HG03108 (cell line): ENCODE data around the gene MMS22L.
A peak's percentile ranks its signal among the peaks of the same experiment; 100 is the strongest.
"Not testable (repeated sequence)": the region's sequence is repeated elsewhere in the genome, so short reads cannot be mapped to it uniquely, and the experiment has no call there.

Experiments
- ATAC-seq: cut with Tn5 transposase; IDR thresholded peaks from one replicate; pipeline ENCODE4 v1.9.1; 2021; ENCODE audit warnings: moderate library complexity; ENCODE audit not compliant: unreplicated experiment

Gene MMS22L

GRCh38 chr6:97231911-97232310 lies 51.1 kb downstream of the MMS22L start:
- ATAC-seq, result no peak

- no peak for ATAC-seq
Observed at GRCh38 chr6:97222903-97223302, 60.1 kb downstream of the MMS22L start.

GRCh38 chr6:97218912-97219311 lies 64.1 kb downstream of the MMS22L start:
- ATAC-seq, result no peak

GRCh38 chr6:97215157-97215769 lies 67.8 kb downstream of the MMS22L start:
- ATAC-seq, result no peak

DNA sequence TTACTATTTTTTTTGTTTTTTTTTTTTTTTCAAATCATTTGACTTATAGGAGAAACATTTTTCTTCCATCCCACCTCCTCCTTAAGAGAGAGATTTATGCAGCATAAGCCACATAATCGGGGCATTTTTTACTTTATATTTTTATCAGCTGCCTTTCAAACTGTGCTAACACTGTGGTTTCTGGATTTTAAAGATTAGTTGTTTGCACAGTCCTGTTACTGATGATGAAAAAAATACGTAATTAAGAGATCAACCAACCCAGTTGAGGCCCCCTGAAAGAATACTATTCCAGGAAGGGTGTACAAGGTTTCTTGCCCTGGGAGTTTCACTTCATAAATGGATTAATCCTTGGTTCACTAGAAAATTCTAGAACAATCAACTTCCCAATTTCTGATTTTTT lies 68.3 kb downstream of the MMS22L start:
- no peak for ATAC-seq

- ATAC-seq, result no peak
Observed at GRCh38 chr6:97207383-97207782, 75.6 kb downstream of the MMS22L start.

- ATAC-seq, result no peak
Observed at GRCh38 chr6:97205966-97206365, 77.0 kb downstream of the MMS22L start.

DNA sequence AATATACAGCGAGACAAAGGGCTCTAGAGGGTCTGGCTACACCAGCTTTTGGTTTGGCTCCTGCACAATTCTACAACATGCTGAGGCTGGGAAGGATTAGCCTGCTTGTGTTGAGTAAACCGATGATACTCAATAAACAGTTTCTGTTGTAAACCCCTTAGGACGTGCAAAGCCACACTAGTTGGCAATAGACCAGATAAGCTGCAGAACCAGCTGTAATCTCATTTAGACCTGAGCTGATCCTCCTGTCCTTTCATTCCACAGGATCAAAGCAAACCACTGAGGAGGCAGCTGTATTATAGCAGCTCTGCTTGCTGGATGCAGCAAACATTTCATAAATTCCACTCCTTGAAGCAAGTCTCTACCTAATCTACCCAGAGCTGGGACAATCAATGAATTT lies 79.7 kb downstream of the MMS22L start:
- no peak for ATAC-seq

- no peak for ATAC-seq
Observed at GRCh38 chr6:97198046-97198565, 84.9 kb downstream of the MMS22L start.

- no peak for ATAC-seq
Observed at GRCh38 chr6:97195117-97195516, 87.9 kb downstream of the MMS22L start.

- no peak for ATAC-seq
Observed at GRCh38 chr6:97189767-97190166, 93.2 kb downstream of the MMS22L start.

GRCh38 chr6:97187951-97188350 lies 95.1 kb downstream of the MMS22L start:
- ATAC-seq, result no peak

DNA sequence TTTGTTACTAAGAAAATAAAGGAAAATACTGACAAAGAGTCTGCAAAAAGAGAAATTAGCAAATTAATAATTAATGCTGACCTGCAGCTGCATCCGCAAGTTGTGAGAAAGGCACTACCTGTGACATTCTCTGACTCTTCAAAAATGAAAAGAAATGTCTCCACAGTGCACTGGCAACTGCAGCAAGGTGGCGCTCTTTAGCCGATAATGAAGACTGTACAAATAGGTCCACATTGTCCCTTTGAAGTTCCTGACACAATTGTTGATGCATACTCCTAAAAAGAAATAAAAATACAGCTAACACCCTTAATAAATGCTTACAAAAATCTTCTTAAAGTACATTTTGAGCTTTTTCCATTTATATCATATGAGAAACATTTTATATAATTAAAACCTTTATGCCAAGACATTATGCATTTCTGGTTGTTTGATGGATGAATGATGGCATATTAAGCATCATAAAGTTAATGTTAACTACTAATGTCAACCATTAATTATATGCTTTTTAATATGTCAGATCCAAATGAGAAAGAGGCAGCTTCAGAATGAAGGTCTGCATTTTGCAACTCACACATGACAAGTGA lies 96.5 kb downstream of the MMS22L start:
- peak; percentile 90 for ATAC-seq

- ATAC-seq, result no peak
Observed at GRCh38 chr6:97177905-97178304, 105.1 kb downstream of the MMS22L start.

- no peak for ATAC-seq
Observed at GRCh38 chr6:97176468-97176867, 106.5 kb downstream of the MMS22L start.

DNA sequence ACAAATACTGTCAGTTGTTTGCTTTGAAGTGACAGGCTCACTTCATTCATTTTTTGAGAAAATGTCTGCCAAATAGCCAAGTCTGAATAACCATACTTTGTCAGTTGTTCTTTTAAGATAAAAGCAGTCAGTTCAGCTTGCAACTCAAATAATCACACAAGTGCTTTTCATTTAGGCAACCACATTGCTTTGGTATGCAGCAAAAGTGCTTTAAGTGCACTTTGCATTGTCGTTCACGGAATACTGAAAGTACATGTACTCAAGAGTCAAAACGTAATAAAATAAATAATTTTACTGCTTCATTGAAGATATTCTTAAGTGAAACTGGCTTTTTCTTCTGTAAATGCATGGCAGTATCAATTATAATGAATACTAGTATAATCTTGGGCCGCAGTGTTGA lies 107.2 kb downstream of the MMS22L start:
- ATAC-seq, result no peak

GRCh38 chr6:97174471-97174870 lies 108.5 kb downstream of the MMS22L start:
- ATAC-seq, result no peak

DNA sequence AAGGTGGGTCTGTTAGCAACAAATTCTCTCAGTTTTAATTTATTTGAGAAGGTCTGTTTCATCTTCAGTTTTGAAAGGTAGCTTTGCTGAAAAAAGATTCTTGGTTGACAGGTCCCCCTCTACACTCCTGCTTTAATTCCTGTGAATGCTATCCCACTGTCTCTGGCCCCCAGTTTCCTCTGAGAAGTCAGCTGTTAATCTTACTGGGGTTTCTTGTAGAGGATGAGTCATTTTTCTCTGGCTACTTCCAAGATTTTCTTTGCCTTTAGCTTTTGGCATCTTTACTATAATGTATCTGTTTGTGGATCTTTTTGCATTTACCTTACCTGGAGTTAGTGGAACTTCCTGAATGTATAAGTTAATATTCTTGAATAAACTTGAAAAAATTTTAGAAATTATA lies 122.7 kb downstream of the MMS22L start:
- no peak for ATAC-seq

GRCh38 chr6:97155447-97155846 lies 127.6 kb downstream of the MMS22L start:
- not testable (repeated sequence) for ATAC-seq

DNA sequence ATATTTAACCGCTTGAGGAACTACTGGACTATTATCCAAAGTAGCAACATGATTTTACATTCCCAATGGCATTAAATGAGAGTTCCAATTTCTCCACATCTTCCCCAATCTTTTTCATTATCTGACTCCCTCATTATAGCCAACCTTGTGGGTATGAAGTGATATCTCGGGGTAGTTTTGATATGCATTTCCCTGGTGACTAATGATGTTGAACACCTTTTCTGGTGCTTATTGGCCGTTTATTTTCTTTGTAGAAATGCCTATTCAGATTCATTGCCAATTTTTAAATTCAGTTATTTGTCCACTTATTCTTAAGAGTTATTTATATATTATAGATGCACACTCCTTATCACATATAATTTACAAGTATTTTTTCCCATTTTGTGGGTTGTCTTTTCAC lies 129.0 kb downstream of the MMS22L start:
- no peak for ATAC-seq

- no peak for ATAC-seq
Observed at GRCh38 chr6:97151601-97152000, 131.4 kb downstream of the MMS22L start.

DNA sequence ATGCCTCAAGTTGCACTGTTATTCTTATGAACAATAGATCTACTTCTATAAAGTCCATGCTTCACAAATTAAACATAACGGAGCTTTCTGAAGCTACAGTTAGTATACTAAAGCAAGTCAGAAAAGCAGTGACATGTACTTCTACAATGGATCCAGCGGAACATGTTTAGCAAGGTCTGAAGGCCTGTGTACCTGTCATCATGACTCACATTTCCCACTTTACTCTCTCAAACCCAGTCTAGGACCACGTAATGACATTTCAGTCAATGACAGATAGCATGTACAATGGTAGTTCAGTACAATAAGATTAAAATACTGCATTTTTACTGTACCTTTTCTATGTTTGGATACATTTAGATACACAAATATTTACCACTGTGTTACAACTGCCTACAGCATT lies 132.1 kb downstream of the MMS22L start:
- no peak for ATAC-seq

GRCh38 chr6:97147421-97147820 lies 135.6 kb downstream of the MMS22L start:
- ATAC-seq, result no peak
